Measurements from ENCODE around the gene RPS15. TPM values are rescaled to one million over a fixed set of nuclear protein-coding genes. Genes with fewer than 3 reads are reported as not detected.

The RPS15 gene
- polyA plus RNA-seq, 1 donor (not counting 4 experiments of a cell fraction or from before 2014, with no cell fraction given): 795 TPM

DNA sequence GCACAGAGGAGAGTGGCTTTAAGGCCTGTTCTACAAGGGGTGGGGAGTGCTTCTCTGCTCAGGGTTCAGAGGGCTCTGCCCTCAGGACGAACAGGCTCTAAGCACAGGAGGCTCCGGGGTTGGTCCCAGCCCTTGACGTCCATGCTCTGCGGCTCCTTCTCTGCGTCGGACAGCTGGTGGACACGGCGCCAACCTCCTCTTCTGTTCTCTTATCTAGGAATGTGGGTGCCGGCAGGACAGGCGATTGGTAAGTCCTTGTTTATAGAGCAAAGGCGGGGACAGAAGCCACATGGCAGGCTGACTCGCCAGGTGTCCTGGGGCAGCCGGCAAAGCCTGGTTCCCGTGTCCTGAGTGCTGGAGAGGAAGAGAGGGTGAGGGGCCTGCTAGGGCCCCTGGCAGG is 8.4 kb upstream of the RPS15 start:
- peaks cover 42% of the 10 kb centered on the region for H3K79me2 ChIP-seq (ENCODE audit: control insufficient read depth, insufficient read depth, low read length)

GRCh38 chr19:1430246-1430645 is 8.0 kb upstream of the RPS15 start:
- peaks cover 2% of the 10 kb centered on the region for H3K9me1 ChIP-seq (ENCODE audit: control insufficient read depth, extremely low read depth, insufficient read depth, low read length)
- no peak overlapping the region for H3K9ac ChIP-seq (ENCODE audit: control insufficient read depth, extremely low read depth, insufficient read depth, low read length)
- no peak overlapping the region for H3K27ac ChIP-seq (ENCODE audit: control insufficient read depth, insufficient read depth, low read length)
- no peaks in the 10 kb centered on the region for H3K9me3 ChIP-seq (ENCODE audit: control insufficient read depth, low read depth, low read length)
- H3K27me3 ChIP-seq (ENCODE audit: control insufficient read depth, extremely low read depth, insufficient read depth, low read length): no peaks in the 10 kb centered on the region
- peaks cover 38 to 62% of the 10 kb centered on the region in 2 experiments for H3K36me3 ChIP-seq (ENCODE audit: control insufficient read depth in 2 of 2, extremely low read depth in 1 of 2, insufficient read depth in 2 of 2, low read length in 2 of 2)
- peaks cover 6% of the 10 kb centered on the region for H3K4me1 ChIP-seq (ENCODE audit: control insufficient read depth, extremely low read depth, insufficient read depth, low read length)
- FAIRE-seq (no peak), DNase-seq (ENCODE audit: low read depth, low spot score) (no peak)
- H2AFZ ChIP-seq (ENCODE audit: control insufficient read depth, low read length): no peak overlapping the region
- TF ChIP-seq, protein P1, sequence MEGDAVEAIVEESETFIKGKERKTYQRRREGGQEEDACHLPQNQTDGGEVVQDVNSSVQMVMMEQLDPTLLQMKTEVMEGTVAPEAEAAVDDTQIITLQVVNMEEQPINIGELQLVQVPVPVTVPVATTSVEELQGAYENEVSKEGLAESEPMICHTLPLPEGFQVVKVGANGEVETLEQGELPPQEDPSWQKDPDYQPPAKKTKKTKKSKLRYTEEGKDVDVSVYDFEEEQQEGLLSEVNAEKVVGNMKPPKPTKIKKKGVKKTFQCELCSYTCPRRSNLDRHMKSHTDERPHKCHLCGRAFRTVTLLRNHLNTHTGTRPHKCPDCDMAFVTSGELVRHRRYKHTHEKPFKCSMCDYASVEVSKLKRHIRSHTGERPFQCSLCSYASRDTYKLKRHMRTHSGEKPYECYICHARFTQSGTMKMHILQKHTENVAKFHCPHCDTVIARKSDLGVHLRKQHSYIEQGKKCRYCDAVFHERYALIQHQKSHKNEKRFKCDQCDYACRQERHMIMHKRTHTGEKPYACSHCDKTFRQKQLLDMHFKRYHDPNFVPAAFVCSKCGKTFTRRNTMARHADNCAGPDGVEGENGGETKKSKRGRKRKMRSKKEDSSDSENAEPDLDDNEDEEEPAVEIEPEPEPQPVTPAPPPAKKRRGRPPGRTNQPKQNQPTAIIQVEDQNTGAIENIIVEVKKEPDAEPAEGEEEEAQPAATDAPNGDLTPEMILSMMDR (optimal IDR thresholded peaks at IDR 0.05 in 1 of 3, IDR thresholded peaks at IDR 0.05 in 1 of 3, conservative IDR thresholded peaks at IDR 0.05 in 1 of 3; ENCODE audit: extremely low read depth in 1 of 3, insufficient read depth in 2 of 3, low read length in 3 of 3): no peak
- no peak for TF ChIP-seq EZH2 (IDR thresholded peaks at IDR 0.05; ENCODE audit: low read length)
- H3K4me3 ChIP-seq (ENCODE audit: control insufficient read depth in 2 of 3, extremely low read depth in 1 of 3, insufficient read depth in 2 of 3, low read depth in 1 of 3, low read length in 3 of 3): no peak overlapping the region
- H4K20me1 ChIP-seq (ENCODE audit: control insufficient read depth, extremely low read depth, insufficient read depth, low read length): peaks cover 6% of the 10 kb centered on the region
- H3K79me2 ChIP-seq (ENCODE audit: control insufficient read depth, insufficient read depth, low read length): peaks cover 41% of the 10 kb centered on the region
- dilution Hi-C loops (cut with MboI; ENCODE audit: extremely low pct_ligation_motif_present, low sequenced_read_pairs): no loop called here
- H3K4me2 ChIP-seq (ENCODE audit: control insufficient read depth, extremely low read depth, insufficient read depth, low read depth, low read length): no peak overlapping the region

More for the DNA sequence above, 8.4 kb upstream of the RPS15 start:
- DNase-seq (ENCODE audit: low read depth, low spot score): no peak
- Histone ChIP-seq H3K4me2 (ENCODE audit: control insufficient read depth, extremely low read depth, insufficient read depth, low read depth, low read length) (no peak overlapping the region), H3K9ac (ENCODE audit: control insufficient read depth, extremely low read depth, insufficient read depth, low read length) (no peak overlapping the region), H3K27me3 (ENCODE audit: control insufficient read depth, extremely low read depth, insufficient read depth, low read length) (no peaks in the 10 kb centered on the region), H3K9me3 (ENCODE audit: control insufficient read depth, low read depth, low read length) (no peaks in the 10 kb centered on the region), H3K4me1 (ENCODE audit: control insufficient read depth, extremely low read depth, insufficient read depth, low read length) (peaks cover 11% of the 10 kb centered on the region), H3K36me3 (ENCODE audit: control insufficient read depth in 2 of 2, extremely low read depth in 1 of 2, insufficient read depth in 2 of 2, low read length in 2 of 2) (peaks cover 37 to 63% of the 10 kb centered on the region in 2 experiments), H2AFZ (ENCODE audit: control insufficient read depth, low read length) (no peak overlapping the region), H3K9me1 (ENCODE audit: control insufficient read depth, extremely low read depth, insufficient read depth, low read length) (peaks cover 3% of the 10 kb centered on the region), H4K20me1 (ENCODE audit: control insufficient read depth, extremely low read depth, insufficient read depth, low read length) (peaks cover 6% of the 10 kb centered on the region), H3K27ac (ENCODE audit: control insufficient read depth, insufficient read depth, low read length) (no peak overlapping the region), H3K4me3 (ENCODE audit: control insufficient read depth in 2 of 3, extremely low read depth in 1 of 3, insufficient read depth in 2 of 3, low read depth in 1 of 3, low read length in 3 of 3) (no peak overlapping the region)
- FAIRE-seq: no peak
- dilution Hi-C loops (cut with MboI; ENCODE audit: extremely low pct_ligation_motif_present, low sequenced_read_pairs): no loop called here
- no peak for TF ChIP-seq EZH2 (IDR thresholded peaks at IDR 0.05; ENCODE audit: low read length)
- TF ChIP-seq, protein P1 (optimal IDR thresholded peaks at IDR 0.05 in 1 of 3, IDR thresholded peaks at IDR 0.05 in 1 of 3, conservative IDR thresholded peaks at IDR 0.05 in 1 of 3; ENCODE audit: extremely low read depth in 1 of 3, insufficient read depth in 2 of 3, low read length in 3 of 3): no peak

All from keratinocyte (primary cell).